OCI-LY1 (cell line): ENCODE results near the gene DUSP16.
"Not testable (repeated sequence)": the region's sequence is repeated elsewhere in the genome, so short reads cannot be mapped to it uniquely, and the experiment has no call there.

Experiments used
- H2AFZ ChIP-seq: fragments of 200-600 bp; sonication (generic), shearing (Covaris generic); 2 replicates; pipeline ENCODE4 v1.6.0; 2014; ENCODE audit warnings: antibody characterized with exemption, mild to moderate bottlenecking, low read length
- H3F3A ChIP-seq: fragments of 200-600 bp; sonication (generic), shearing (Covaris generic); 2 replicates; pipeline ENCODE4 v1.6.0; 2014; ENCODE audit warnings: mild to moderate bottlenecking, antibody characterized with exemption, low read length, moderate library complexity; ENCODE audit not compliant: insufficient read depth
- H3K27ac ChIP-seq: fragments of 200-600 bp; sonication (generic); 2 replicates; pipeline ENCODE4 v1.5.1; 2014; ENCODE audit warnings: low read length, mixed run types, mild to moderate bottlenecking, low read depth; ENCODE audit not compliant: poor library complexity, severe bottlenecking
- H3K27me3 ChIP-seq: fragments of 200-600 bp; sonication (generic); 2 replicates; pipeline ENCODE4 v1.6.0; 2014; ENCODE audit warnings: antibody characterized with exemption, mild to moderate bottlenecking, low read length, moderate library complexity; ENCODE audit not compliant: insufficient read depth
- H3K36me3 ChIP-seq: fragments of 200-600 bp; sonication (generic); 2 replicates; pipeline ENCODE4 v1.6.1; 2014; ENCODE audit warnings: mild to moderate bottlenecking, antibody characterized with exemption, low read length, moderate library complexity, mixed read lengths; ENCODE audit not compliant: insufficient read depth
- H3K4me1 ChIP-seq: fragments of 200-600 bp; sonication (generic); 2 replicates; pipeline ENCODE4 v1.5.1; 2014; ENCODE audit warnings: mild to moderate bottlenecking, low read length, moderate library complexity; ENCODE audit not compliant: insufficient read depth, severe bottlenecking
- H3K4me2 ChIP-seq: fragments of 200-600 bp; sonication (generic), shearing (Covaris generic); 2 replicates; pipeline ENCODE4 v1.6.1; 2014; ENCODE audit warnings: low read length
- H3K4me3 ChIP-seq: fragments of 200-600 bp; sonication (generic); 2 replicates; pipeline ENCODE4 v1.5.1; 2014; ENCODE audit warnings: low read length, low read depth, mild to moderate bottlenecking, mixed read lengths; ENCODE audit not compliant: poor library complexity, severe bottlenecking
- H3K79me2 ChIP-seq: fragments of 200-600 bp; shearing (Covaris generic); 2 replicates; pipeline ENCODE4 v1.6.1; 2016; ENCODE audit warnings: mixed run types, low read length, mixed read lengths; ENCODE audit not compliant: insufficient read depth
- H3K9ac ChIP-seq: fragments of 200-600 bp; sonication (generic), shearing (Covaris generic); 2 replicates; pipeline ENCODE4 v1.6.1; 2014; ENCODE audit warnings: mild to moderate bottlenecking, low read length, mixed read lengths
- H3K9me2 ChIP-seq: fragments of 200-600 bp; sonication (generic), shearing (Covaris generic); 2 replicates; pipeline ENCODE4 v1.6.1; 2014; ENCODE audit warnings: low read depth, mild to moderate bottlenecking, low read length, mixed read lengths
- H3K9me3 ChIP-seq: fragments of 200-600 bp; shearing (Covaris generic); 2 replicates; pipeline ENCODE4 v1.6.1; 2014; ENCODE audit warnings: low read length, mixed read lengths
- H4K20me1 ChIP-seq: fragments of 200-600 bp; sonication (generic), shearing (Covaris generic); 2 replicates; pipeline ENCODE4 v1.6.0; 2016; ENCODE audit warnings: mild to moderate bottlenecking, low read length; ENCODE audit not compliant: insufficient read depth
- EZH2 ChIP-seq: fragments of 200-600 bp; sonication (generic), shearing (Covaris generic); IDR thresholded peaks from 2 replicates; pipeline ENCODE4 v1.8.0; 2017; ENCODE audit warnings: borderline replicate concordance, mixed run types, mild to moderate bottlenecking, antibody characterized with exemption, low read length, moderate library complexity, mixed read lengths
- TF ChIP-seq, protein P1 (sequence below): fragments of 200-600 bp; sonication (generic), shearing (Covaris generic); IDR thresholded peaks from 2 replicates; pipeline ENCODE4 v1.5.1; 2017; ENCODE audit warnings: mild to moderate bottlenecking, antibody characterized with exemption, low read length, moderate library complexity, mixed read lengths

DUSP16 gene

DNA sequence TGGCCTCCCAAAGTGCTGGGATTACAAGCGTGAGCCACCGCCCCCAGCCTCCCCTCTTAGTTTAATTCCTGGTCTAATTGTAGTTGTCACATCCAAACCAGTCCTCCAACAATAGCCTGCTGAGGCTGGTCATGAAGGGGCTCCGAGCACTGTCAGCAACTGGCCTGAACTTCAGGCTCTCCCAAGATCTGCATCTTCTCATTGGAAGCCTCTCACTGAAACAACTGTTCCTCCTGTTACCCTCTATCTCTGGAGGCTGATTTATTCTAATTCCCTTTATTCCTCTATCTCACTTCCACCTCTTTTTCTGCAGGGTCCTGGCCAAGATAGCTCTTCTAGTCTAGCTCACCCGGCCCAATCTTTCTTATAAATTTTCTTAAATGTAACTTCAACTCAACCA is 89.4 kb downstream of the DUSP16 start:
- no peaks in the 10 kb centered on the region for H3K9me2 ChIP-seq
- H3K27me3 ChIP-seq, result no peaks in the 10 kb centered on the region
- H3K4me1 ChIP-seq, result no peaks in the 10 kb centered on the region
- no peaks in the 10 kb centered on the region for H3F3A ChIP-seq
- no peaks in the 10 kb centered on the region for H3K79me2 ChIP-seq
- H3K36me3 ChIP-seq, result peaks cover 5% of the 10 kb centered on the region
- H3K27ac ChIP-seq, result no peak overlapping the region
- H4K20me1 ChIP-seq, result no peaks in the 10 kb centered on the region
- H3K9me3 ChIP-seq, result no peaks in the 10 kb centered on the region
- H3K9ac ChIP-seq, result no peak overlapping the region
- H2AFZ ChIP-seq, result no peak overlapping the region
- H3K4me3 ChIP-seq, result no peak overlapping the region
- TF ChIP-seq EZH2, result no peak
- TF ChIP-seq, protein P1, sequence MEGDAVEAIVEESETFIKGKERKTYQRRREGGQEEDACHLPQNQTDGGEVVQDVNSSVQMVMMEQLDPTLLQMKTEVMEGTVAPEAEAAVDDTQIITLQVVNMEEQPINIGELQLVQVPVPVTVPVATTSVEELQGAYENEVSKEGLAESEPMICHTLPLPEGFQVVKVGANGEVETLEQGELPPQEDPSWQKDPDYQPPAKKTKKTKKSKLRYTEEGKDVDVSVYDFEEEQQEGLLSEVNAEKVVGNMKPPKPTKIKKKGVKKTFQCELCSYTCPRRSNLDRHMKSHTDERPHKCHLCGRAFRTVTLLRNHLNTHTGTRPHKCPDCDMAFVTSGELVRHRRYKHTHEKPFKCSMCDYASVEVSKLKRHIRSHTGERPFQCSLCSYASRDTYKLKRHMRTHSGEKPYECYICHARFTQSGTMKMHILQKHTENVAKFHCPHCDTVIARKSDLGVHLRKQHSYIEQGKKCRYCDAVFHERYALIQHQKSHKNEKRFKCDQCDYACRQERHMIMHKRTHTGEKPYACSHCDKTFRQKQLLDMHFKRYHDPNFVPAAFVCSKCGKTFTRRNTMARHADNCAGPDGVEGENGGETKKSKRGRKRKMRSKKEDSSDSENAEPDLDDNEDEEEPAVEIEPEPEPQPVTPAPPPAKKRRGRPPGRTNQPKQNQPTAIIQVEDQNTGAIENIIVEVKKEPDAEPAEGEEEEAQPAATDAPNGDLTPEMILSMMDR, result no peak
- H3K4me2 ChIP-seq, result no peak overlapping the region

DNA sequence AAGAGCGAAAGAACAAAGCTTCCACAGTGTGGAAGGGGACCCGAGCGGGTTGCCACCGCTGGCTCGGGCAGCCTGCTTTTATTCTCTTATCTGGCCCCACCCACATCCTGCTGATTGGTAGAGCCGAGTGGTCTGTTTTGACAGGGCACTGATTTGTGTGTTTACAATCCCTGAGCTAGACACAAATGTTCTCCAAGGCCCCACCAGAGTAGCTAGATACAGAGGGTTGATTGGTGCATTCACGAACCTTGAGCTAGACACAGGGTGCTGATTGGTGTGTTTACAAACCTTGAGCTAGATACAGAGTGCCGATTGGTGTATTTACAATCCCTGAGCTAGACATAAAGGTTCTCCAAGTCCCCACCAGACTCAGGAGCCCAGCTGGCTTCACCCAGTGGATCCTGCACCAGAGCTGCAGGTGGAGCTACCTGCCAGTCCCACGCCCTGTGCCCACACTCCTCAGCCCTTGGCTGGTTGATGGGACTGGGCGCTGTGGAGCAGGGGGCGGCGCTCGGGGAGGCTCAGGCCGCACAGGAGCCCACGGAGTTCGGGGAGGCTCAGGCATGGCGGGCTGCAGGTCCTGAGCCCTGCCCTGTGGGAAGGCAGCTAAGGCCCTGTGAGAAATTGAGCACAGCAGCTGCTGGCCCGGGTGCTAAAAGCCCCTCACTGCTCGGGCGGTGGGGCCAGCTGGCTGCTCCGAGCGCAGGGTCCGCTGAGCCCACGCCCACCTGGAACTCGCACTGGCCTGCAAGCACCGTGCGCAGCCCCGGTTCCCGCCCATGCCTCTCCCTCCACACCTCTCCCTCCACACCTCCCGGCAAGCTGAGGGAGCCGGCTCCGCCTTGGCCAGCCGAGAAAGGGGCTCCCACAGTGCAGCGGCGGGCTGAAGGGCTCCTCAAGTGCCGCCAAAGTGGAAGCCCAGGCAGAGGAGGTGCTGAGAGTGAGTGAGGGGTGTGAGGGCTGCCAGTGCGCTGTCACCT is 90.4 kb downstream of the DUSP16 start:
- not testable (repeated sequence) for H3K4me2 ChIP-seq, H2AFZ ChIP-seq

DNA sequence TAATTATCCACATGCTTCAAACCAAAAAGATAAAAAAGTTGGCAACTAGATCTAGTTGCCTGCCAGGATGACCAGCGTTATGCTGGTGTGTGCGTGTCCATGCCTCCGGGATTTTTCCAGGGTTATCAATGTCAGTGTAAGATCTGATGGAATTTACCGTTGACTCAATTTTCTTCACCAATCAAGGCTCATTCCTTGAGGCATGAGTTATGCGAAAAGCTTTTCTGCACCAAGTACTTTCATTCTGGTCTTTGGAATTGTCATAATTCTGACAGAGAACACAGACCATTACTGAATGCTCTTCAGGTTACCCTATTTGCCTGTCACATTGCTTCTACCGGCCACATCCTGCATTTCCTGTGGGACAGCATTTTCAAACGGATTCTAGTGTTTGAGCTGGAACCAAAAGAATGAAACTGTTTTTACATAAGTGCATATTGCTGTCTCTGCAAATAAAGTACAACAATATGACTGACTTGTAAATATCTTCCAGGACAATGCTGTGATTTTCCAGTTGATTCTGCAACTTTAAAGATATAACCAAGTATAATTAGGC is 91.8 kb downstream of the DUSP16 start:
- Histone ChIP-seq H3K4me2 (no peak overlapping the region), H3F3A (no peaks in the 10 kb centered on the region), H3K4me1 (peaks cover 16% of the 10 kb centered on the region), H3K27ac (no peak overlapping the region), H3K4me3 (no peak overlapping the region), H3K9me3 (no peaks in the 10 kb centered on the region), H3K79me2 (no peaks in the 10 kb centered on the region), H4K20me1 (no peaks in the 10 kb centered on the region), H3K27me3 (no peaks in the 10 kb centered on the region), H3K9ac (no peak overlapping the region), H3K9me2 (no peaks in the 10 kb centered on the region), H3K36me3 (peaks cover 5% of the 10 kb centered on the region), H2AFZ (no peak overlapping the region)
- TF ChIP-seq, protein P1, result no peak
- TF ChIP-seq EZH2, result no peak

More for the DNA sequence above, 90.4 kb downstream of the DUSP16 start:
- not testable (repeated sequence) for H3K9me3 ChIP-seq, H3K79me2 ChIP-seq, H3F3A ChIP-seq, H3K27ac ChIP-seq, H3K4me1 ChIP-seq, H3K9ac ChIP-seq, H3K36me3 ChIP-seq, H3K27me3 ChIP-seq, H3K9me2 ChIP-seq, H4K20me1 ChIP-seq, H3K4me3 ChIP-seq
